GM23338 (cell line): ENCODE measurements around the gene DTD1. TPM values are rescaled to one million over a fixed set of nuclear protein-coding genes. Genes with fewer than 3 reads are reported as not detected.

Source experiments
- ATAC-seq: fragments of 200-7000 bp; cut with Tn5 transposase; 3 replicates; pipeline ENCODE4 v1.9.1; 2020
- DNase-seq: peaks from one replicate; pipeline ENCODE4 v3.0.0-alpha.2; 2015; ENCODE audit warnings: low spot score
- H2AFZ ChIP-seq: fragments of 200-600 bp; sonication (generic); 2 replicates; pipeline ENCODE4 v1.8.0; 2016; ENCODE audit warnings: antibody characterized with exemption, mild to moderate bottlenecking, moderate library complexity
- H3F3A ChIP-seq: fragments of 200-600 bp; sonication (generic); replicated peaks from 2 replicates; pipeline ENCODE4 v1.8.0; 2017; ENCODE audit warnings: antibody characterized with exemption, mixed run types, low read depth
- H3K27ac ChIP-seq: fragments of 200-600 bp; sonication (generic); 2 replicates; pipeline ENCODE4 v1.6.1; 2016; ENCODE audit warnings: low read depth
- H3K27me3 ChIP-seq: fragments of 200-600 bp; sonication (generic); 2 replicates; pipeline ENCODE4 v1.8.0; 2016; ENCODE audit warnings: mild to moderate bottlenecking, mixed run types, moderate library complexity; ENCODE audit not compliant: insufficient read depth
- H3K36me3 ChIP-seq: fragments of 200-600 bp; sonication (generic); 2 replicates; pipeline ENCODE4 v1.8.0; 2016; ENCODE audit warnings: mild to moderate bottlenecking; ENCODE audit not compliant: insufficient read depth
- H3K4me1 ChIP-seq: fragments of 200-600 bp; sonication (generic); 2 replicates; pipeline ENCODE4 v1.8.0; 2016; ENCODE audit warnings: mild to moderate bottlenecking, moderate library complexity; ENCODE audit not compliant: insufficient read depth
- H3K4me2 ChIP-seq: fragments of 200-600 bp; sonication (generic); 2 replicates; pipeline ENCODE4 v1.7.1; 2017; ENCODE audit warnings: mixed run types
- H3K4me3 ChIP-seq: fragments of 200-600 bp; sonication (generic); 2 replicates; pipeline ENCODE4 v1.6.1; 2016; ENCODE audit warnings: mixed run types
- H3K79me2 ChIP-seq: fragments of 200-600 bp; sonication (generic); replicated peaks from 2 replicates; pipeline ENCODE4 v1.8.0; 2017; ENCODE audit warnings: mild to moderate bottlenecking; ENCODE audit not compliant: insufficient read depth
- H3K9me2 ChIP-seq: fragments of 200-600 bp; sonication (generic); 2 replicates; pipeline ENCODE4 v1.8.0; 2017; ENCODE audit not compliant: insufficient read depth
- H4K20me1 ChIP-seq: fragments of 200-600 bp; sonication (generic); replicated peaks from 2 replicates; pipeline ENCODE4 v1.8.0; 2017; ENCODE audit warnings: mild to moderate bottlenecking; ENCODE audit not compliant: insufficient read depth
- H3K27ac Mint-ChIP-seq: 2 replicates; pipeline ENCODE4 v1.8.0; 2020; ENCODE audit warnings: inconsistent platforms, mild to moderate bottlenecking, moderate library complexity, mixed read lengths
- H3K27me3 Mint-ChIP-seq: 3 replicates; pipeline ENCODE4 v1.8.0; 2022; ENCODE audit warnings: low read depth, mild to moderate bottlenecking, moderate library complexity, mixed read lengths, inconsistent platforms; ENCODE audit not compliant: insufficient read depth, poor library complexity
- H3K36me3 Mint-ChIP-seq: 3 replicates; pipeline ENCODE4 v1.8.0; 2021; ENCODE audit warnings: low read depth, mild to moderate bottlenecking, inconsistent platforms, moderate library complexity, mixed read lengths
- H3K4me1 Mint-ChIP-seq: 3 replicates; pipeline ENCODE4 v1.8.0; 2020; ENCODE audit warnings: mild to moderate bottlenecking, inconsistent platforms, mixed read lengths
- H3K4me3 Mint-ChIP-seq: 3 replicates; pipeline ENCODE4 v1.8.0; 2021; ENCODE audit warnings: moderate library complexity, mild to moderate bottlenecking, inconsistent platforms, mixed read lengths
- H3K9me3 Mint-ChIP-seq: 3 replicates; pipeline ENCODE4 v1.8.0; 2020; ENCODE audit warnings: moderate library complexity, mild to moderate bottlenecking, inconsistent platforms, mixed read lengths
- CREB1 ChIP-seq: fragments of 250-450 bp; sonication (Bioruptor Pico); IDR thresholded peaks from 2 replicates; pipeline ENCODE4 v1.5.0; 2020; ENCODE audit warnings: low read depth, mild to moderate bottlenecking, moderate library complexity
- CTCF ChIP-seq, 2 experiments: fragments of 200-600 bp in 1 of 2; sonication (generic) in 1 of 2; conservative IDR thresholded peaks; 2 replicates each; pipeline versions ENCODE4 v1.5.1 to v1.6.1; 2016 to 2017; ENCODE audit warnings: antibody characterized with exemption in 2 of 2, low read depth in 2 of 2, mild to moderate bottlenecking in 2 of 2, moderate library complexity in 1 of 2
- ETS1 ChIP-seq: IDR thresholded peaks from 2 replicates; pipeline ENCODE4 v1.6.1; 2016; ENCODE audit warnings: antibody characterized with exemption
- EZH2 ChIP-seq: fragments of 200-600 bp; sonication (generic); IDR thresholded peaks from one replicate; pipeline ENCODE4 v1.8.0; 2017; ENCODE audit warnings: antibody characterized with exemption, mild to moderate bottlenecking, low read depth; ENCODE audit not compliant: unreplicated experiment
- EZH2phosphoT487 ChIP-seq: fragments of 200-600 bp; sonication (generic); IDR thresholded peaks from one replicate; pipeline ENCODE4 v1.8.1; 2018; ENCODE audit warnings: antibody characterized with exemption; ENCODE audit not compliant: unreplicated experiment
- JUNB ChIP-seq: IDR thresholded peaks from one replicate; pipeline ENCODE4 v1.6.1; 2016; ENCODE audit warnings: antibody characterized with exemption; ENCODE audit not compliant: unreplicated experiment
- NANOG ChIP-seq: IDR thresholded peaks from 2 replicates; pipeline ENCODE4 v1.6.1; 2016; ENCODE audit warnings: antibody characterized with exemption, borderline replicate concordance
- POLR2AphosphoS5 ChIP-seq: IDR thresholded peaks from 2 replicates; pipeline ENCODE4 v1.6.1; 2016; ENCODE audit warnings: antibody characterized with exemption, low read depth
- REST ChIP-seq: IDR thresholded peaks from one replicate; pipeline ENCODE4 v1.6.1; 2018; ENCODE audit warnings: antibody characterized with exemption; ENCODE audit not compliant: unreplicated experiment
- STAT1 ChIP-seq: IDR thresholded peaks from one replicate; pipeline ENCODE4 v1.6.1; 2016; ENCODE audit warnings: antibody characterized with exemption; ENCODE audit not compliant: unreplicated experiment
- ZNF114 ChIP-seq: fragments of 250-450 bp; sonication (Bioruptor Pico); IDR thresholded peaks from 2 replicates; pipeline ENCODE4 v1.5.0; 2020; ENCODE audit warnings: mild to moderate bottlenecking, moderate library complexity
- ZNF331 ChIP-seq: fragments of 250-450 bp; sonication (Bioruptor Pico); IDR thresholded peaks from 2 replicates; pipeline ENCODE4 v1.5.0; 2020; ENCODE audit warnings: low read depth, mild to moderate bottlenecking, moderate library complexity
- ZNF462 ChIP-seq: fragments of 250-450 bp; sonication (Bioruptor Pico); IDR thresholded peaks from 2 replicates; pipeline ENCODE4 v1.5.0; 2020; ENCODE audit warnings: mild to moderate bottlenecking, moderate library complexity
- polyA plus RNA-seq: library from polyadenylated mRNA; unstranded; fragments of >200 nt; fragmentation: Nextera tagmentation; extraction: Ambion mirVana; gene quantifications from 2 replicates; pipeline ENCODE4 v1.2.1, GENCODE V29; 2016
- total RNA-seq: library from RNA; depleted of rRNA; stranded (reverse); fragments of >200 nt; shearing (Covaris generic); gene quantifications from 2 replicates; pipeline ENCODE4 v1.2.3, GENCODE V29; 2014

Gene DTD1
- total and polyA plus RNA-seq, 2 experiments from 2014 or later = 69.8 to 74.0 TPM

- Histone ChIP-seq H3K4me3 (no peak overlapping the region), H3K4me1 (peaks cover 8% of the 10 kb centered on the region), H3K27me3 (no peaks in the 10 kb centered on the region), H3K79me2 (no peaks in the 10 kb centered on the region), H3K4me2 (no peak overlapping the region), H4K20me1 (no peaks in the 10 kb centered on the region; the same call in 1 of the 2 replicates), H3K36me3 (no peaks in the 10 kb centered on the region), H3K27ac (no peak overlapping the region), H3F3A (no peaks in the 10 kb centered on the region), H3K9me2 (no peaks in the 10 kb centered on the region), H2AFZ (no peak overlapping the region)
- peaks cover 16% of the 10 kb centered on the region for H3K4me1 Mint-ChIP-seq
- no peaks in the 10 kb centered on the region for H3K9me3 Mint-ChIP-seq
- H3K36me3 Mint-ChIP-seq = no peaks in the 10 kb centered on the region; the same call in 2 of the 3 replicates
- H3K27me3 Mint-ChIP-seq = peaks cover 8% of the 10 kb centered on the region
- H3K27ac Mint-ChIP-seq = no peak overlapping the region
- no peak for TF ChIP-seq JUNB
- TF ChIP-seq ETS1 = no peak
- TF ChIP-seq POLR2AphosphoS5 = no peak
- no peak for TF ChIP-seq EZH2phosphoT487
- no peak for TF ChIP-seq EZH2
- TF ChIP-seq NANOG = no peak
- no peak for TF ChIP-seq ZNF114 (CRISPR knock-in tag)
- no peak for TF ChIP-seq REST
- TF ChIP-seq STAT1 = no peak
- no peak for TF ChIP-seq ZNF331 (CRISPR knock-in tag)
- no peak for TF ChIP-seq CTCF (conservative IDR thresholded peaks at IDR 0.05; ENCODE audit: low read depth in 2 of 2)
- TF ChIP-seq ZNF462 = no peak
- TF ChIP-seq CREB1 = no peak
- DNase-seq (no peak), ATAC-seq (no peak)
- no peak overlapping the region for H3K4me3 Mint-ChIP-seq
These were observed 149.3 kb downstream of the DTD1 start for GRCh38 chr20:18737140-18737539.
